OCI-LY1 (cell line): ENCODE data around the gene BDH1.

ENCODE experiments used
- H2AFZ ChIP-seq: fragments of 200-600 bp; sonication (generic), shearing (Covaris generic); 2 replicates; pipeline ENCODE4 v1.6.0; 2014; ENCODE audit warnings: antibody characterized with exemption, mild to moderate bottlenecking, low read length
- H3F3A ChIP-seq: fragments of 200-600 bp; sonication (generic), shearing (Covaris generic); 2 replicates; pipeline ENCODE4 v1.6.0; 2014; ENCODE audit warnings: mild to moderate bottlenecking, antibody characterized with exemption, low read length, moderate library complexity; ENCODE audit not compliant: insufficient read depth
- H3K27ac ChIP-seq: fragments of 200-600 bp; sonication (generic); 2 replicates; pipeline ENCODE4 v1.5.1; 2014; ENCODE audit warnings: low read length, mixed run types, mild to moderate bottlenecking, low read depth; ENCODE audit not compliant: poor library complexity, severe bottlenecking
- H3K27me3 ChIP-seq: fragments of 200-600 bp; sonication (generic); 2 replicates; pipeline ENCODE4 v1.6.0; 2014; ENCODE audit warnings: antibody characterized with exemption, mild to moderate bottlenecking, low read length, moderate library complexity; ENCODE audit not compliant: insufficient read depth
- H3K36me3 ChIP-seq: fragments of 200-600 bp; sonication (generic); 2 replicates; pipeline ENCODE4 v1.6.1; 2014; ENCODE audit warnings: mild to moderate bottlenecking, antibody characterized with exemption, low read length, moderate library complexity, mixed read lengths; ENCODE audit not compliant: insufficient read depth
- H3K4me1 ChIP-seq: fragments of 200-600 bp; sonication (generic); 2 replicates; pipeline ENCODE4 v1.5.1; 2014; ENCODE audit warnings: mild to moderate bottlenecking, low read length, moderate library complexity; ENCODE audit not compliant: insufficient read depth, severe bottlenecking
- H3K4me2 ChIP-seq: fragments of 200-600 bp; sonication (generic), shearing (Covaris generic); 2 replicates; pipeline ENCODE4 v1.6.1; 2014; ENCODE audit warnings: low read length
- H3K4me3 ChIP-seq: fragments of 200-600 bp; sonication (generic); 2 replicates; pipeline ENCODE4 v1.5.1; 2014; ENCODE audit warnings: low read length, low read depth, mild to moderate bottlenecking, mixed read lengths; ENCODE audit not compliant: poor library complexity, severe bottlenecking
- H3K79me2 ChIP-seq: fragments of 200-600 bp; shearing (Covaris generic); 2 replicates; pipeline ENCODE4 v1.6.1; 2016; ENCODE audit warnings: mixed run types, low read length, mixed read lengths; ENCODE audit not compliant: insufficient read depth
- H3K9ac ChIP-seq: fragments of 200-600 bp; sonication (generic), shearing (Covaris generic); 2 replicates; pipeline ENCODE4 v1.6.1; 2014; ENCODE audit warnings: mild to moderate bottlenecking, low read length, mixed read lengths
- H3K9me2 ChIP-seq: fragments of 200-600 bp; sonication (generic), shearing (Covaris generic); 2 replicates; pipeline ENCODE4 v1.6.1; 2014; ENCODE audit warnings: low read depth, mild to moderate bottlenecking, low read length, mixed read lengths
- H3K9me3 ChIP-seq: fragments of 200-600 bp; shearing (Covaris generic); 2 replicates; pipeline ENCODE4 v1.6.1; 2014; ENCODE audit warnings: low read length, mixed read lengths
- H4K20me1 ChIP-seq: fragments of 200-600 bp; sonication (generic), shearing (Covaris generic); 2 replicates; pipeline ENCODE4 v1.6.0; 2016; ENCODE audit warnings: mild to moderate bottlenecking, low read length; ENCODE audit not compliant: insufficient read depth
- EZH2 ChIP-seq: fragments of 200-600 bp; sonication (generic), shearing (Covaris generic); IDR thresholded peaks from 2 replicates; pipeline ENCODE4 v1.8.0; 2017; ENCODE audit warnings: borderline replicate concordance, mixed run types, mild to moderate bottlenecking, antibody characterized with exemption, low read length, moderate library complexity, mixed read lengths
- TF ChIP-seq, protein P1 (sequence below): fragments of 200-600 bp; sonication (generic), shearing (Covaris generic); IDR thresholded peaks from 2 replicates; pipeline ENCODE4 v1.5.1; 2017; ENCODE audit warnings: mild to moderate bottlenecking, antibody characterized with exemption, low read length, moderate library complexity, mixed read lengths

BDH1 gene

GRCh38 chr3:197466586-197467399 is 89.0 kb downstream of the BDH1 start:
- Histone ChIP-seq H3K9me3 (no peaks in the 10 kb centered on the region), H3K9ac (no peak overlapping the region), H2AFZ (no peak overlapping the region), H3K36me3 (no peaks in the 10 kb centered on the region), H3K27me3 (no peaks in the 10 kb centered on the region; the same call in 1 of the 2 replicates), H3F3A (no peaks in the 10 kb centered on the region), H3K79me2 (no peaks in the 10 kb centered on the region), H4K20me1 (no peaks in the 10 kb centered on the region), H3K27ac (no peak overlapping the region), H3K4me3 (no peak overlapping the region), H3K9me2 (no peaks in the 10 kb centered on the region), H3K4me2 (no peak overlapping the region), H3K4me1 (no peaks in the 10 kb centered on the region)
- TF ChIP-seq, protein P1, sequence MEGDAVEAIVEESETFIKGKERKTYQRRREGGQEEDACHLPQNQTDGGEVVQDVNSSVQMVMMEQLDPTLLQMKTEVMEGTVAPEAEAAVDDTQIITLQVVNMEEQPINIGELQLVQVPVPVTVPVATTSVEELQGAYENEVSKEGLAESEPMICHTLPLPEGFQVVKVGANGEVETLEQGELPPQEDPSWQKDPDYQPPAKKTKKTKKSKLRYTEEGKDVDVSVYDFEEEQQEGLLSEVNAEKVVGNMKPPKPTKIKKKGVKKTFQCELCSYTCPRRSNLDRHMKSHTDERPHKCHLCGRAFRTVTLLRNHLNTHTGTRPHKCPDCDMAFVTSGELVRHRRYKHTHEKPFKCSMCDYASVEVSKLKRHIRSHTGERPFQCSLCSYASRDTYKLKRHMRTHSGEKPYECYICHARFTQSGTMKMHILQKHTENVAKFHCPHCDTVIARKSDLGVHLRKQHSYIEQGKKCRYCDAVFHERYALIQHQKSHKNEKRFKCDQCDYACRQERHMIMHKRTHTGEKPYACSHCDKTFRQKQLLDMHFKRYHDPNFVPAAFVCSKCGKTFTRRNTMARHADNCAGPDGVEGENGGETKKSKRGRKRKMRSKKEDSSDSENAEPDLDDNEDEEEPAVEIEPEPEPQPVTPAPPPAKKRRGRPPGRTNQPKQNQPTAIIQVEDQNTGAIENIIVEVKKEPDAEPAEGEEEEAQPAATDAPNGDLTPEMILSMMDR = no peak
- TF ChIP-seq EZH2 = no peak

GRCh38 chr3:197465996-197466549 is 89.7 kb downstream of the BDH1 start:
- H3F3A ChIP-seq = no peaks in the 10 kb centered on the region
- TF ChIP-seq EZH2 = no peak
- TF ChIP-seq, protein P1 = no peak
- H3K79me2 ChIP-seq = no peaks in the 10 kb centered on the region
- H3K27ac ChIP-seq = no peak overlapping the region
- H3K4me1 ChIP-seq = no peaks in the 10 kb centered on the region
- no peaks in the 10 kb centered on the region for H3K9me2 ChIP-seq
- no peak overlapping the region for H2AFZ ChIP-seq
- no peak overlapping the region for H3K4me2 ChIP-seq
- H3K4me3 ChIP-seq = no peak overlapping the region
- H3K27me3 ChIP-seq = no peaks in the 10 kb centered on the region; the same call in 1 of the 2 replicates
- H3K9ac ChIP-seq = no peak overlapping the region
- H3K9me3 ChIP-seq = no peaks in the 10 kb centered on the region
- no peaks in the 10 kb centered on the region for H4K20me1 ChIP-seq
- no peaks in the 10 kb centered on the region for H3K36me3 ChIP-seq

DNA sequence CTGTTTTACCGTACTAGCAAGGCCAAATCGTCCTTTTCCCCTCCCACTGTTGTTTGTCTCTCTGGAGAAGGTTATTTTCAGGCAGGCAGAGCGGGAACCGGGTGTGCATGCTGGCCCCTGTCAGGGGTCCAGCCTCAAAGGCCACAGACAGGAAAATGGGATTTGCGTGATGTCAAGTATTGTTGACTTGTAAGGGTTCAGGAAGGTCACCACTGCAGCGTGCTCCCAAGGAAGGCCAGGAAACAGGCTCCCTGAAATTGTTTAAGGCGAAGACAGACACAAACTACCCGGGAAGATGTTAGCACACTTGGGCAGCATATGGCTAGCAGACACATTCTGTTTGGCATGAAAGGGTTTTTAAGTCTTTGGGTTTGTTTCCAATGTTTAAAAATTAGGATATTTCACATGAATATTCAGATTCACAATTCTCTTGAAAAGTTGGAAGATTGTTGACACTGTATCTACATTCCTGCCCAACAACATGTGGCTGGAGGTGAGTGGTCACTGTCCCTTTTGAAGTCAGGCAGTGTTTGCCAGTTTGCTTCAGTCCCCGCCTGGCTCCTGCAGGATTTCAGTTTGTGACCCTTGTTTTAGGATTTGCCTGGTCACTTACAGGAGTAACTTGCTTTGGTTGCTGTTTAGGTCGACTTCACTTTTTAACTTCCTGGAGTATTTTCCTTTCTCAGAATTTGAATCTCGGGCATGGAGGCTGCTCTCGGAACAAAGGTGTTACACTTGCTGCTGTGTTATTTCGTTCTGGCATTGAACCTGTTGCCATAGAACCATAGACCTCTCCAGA is 90.4 kb downstream of the BDH1 start:
- Histone ChIP-seq H3K9ac (no peak overlapping the region), H3F3A (no peaks in the 10 kb centered on the region), H3K4me2 (no peak overlapping the region)

More for the DNA sequence above, 90.4 kb downstream of the BDH1 start:
- no peaks in the 10 kb centered on the region for H4K20me1 ChIP-seq
- TF ChIP-seq, protein P1 = no peak
- TF ChIP-seq EZH2 = no peak
- H3K4me3 ChIP-seq = no peak overlapping the region
- no peaks in the 10 kb centered on the region for H3K9me3 ChIP-seq
- H3K27me3 ChIP-seq = no peaks in the 10 kb centered on the region; the same call in 1 of the 2 replicates
- H3K9me2 ChIP-seq = no peaks in the 10 kb centered on the region
- no peak overlapping the region for H3K27ac ChIP-seq
- H3K79me2 ChIP-seq = no peaks in the 10 kb centered on the region
- H2AFZ ChIP-seq = no peak overlapping the region
- no peaks in the 10 kb centered on the region for H3K36me3 ChIP-seq
- no peaks in the 10 kb centered on the region for H3K4me1 ChIP-seq
